ENCODE data around the gene ASIP.
"Not testable (repeated sequence)": the region's sequence is repeated elsewhere in the genome, so short reads cannot be mapped to it uniquely, and the experiment has no call there.

ASIP gene, protein sequence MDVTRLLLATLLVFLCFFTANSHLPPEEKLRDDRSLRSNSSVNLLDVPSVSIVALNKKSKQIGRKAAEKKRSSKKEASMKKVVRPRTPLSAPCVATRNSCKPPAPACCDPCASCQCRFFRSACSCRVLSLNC

DNA sequence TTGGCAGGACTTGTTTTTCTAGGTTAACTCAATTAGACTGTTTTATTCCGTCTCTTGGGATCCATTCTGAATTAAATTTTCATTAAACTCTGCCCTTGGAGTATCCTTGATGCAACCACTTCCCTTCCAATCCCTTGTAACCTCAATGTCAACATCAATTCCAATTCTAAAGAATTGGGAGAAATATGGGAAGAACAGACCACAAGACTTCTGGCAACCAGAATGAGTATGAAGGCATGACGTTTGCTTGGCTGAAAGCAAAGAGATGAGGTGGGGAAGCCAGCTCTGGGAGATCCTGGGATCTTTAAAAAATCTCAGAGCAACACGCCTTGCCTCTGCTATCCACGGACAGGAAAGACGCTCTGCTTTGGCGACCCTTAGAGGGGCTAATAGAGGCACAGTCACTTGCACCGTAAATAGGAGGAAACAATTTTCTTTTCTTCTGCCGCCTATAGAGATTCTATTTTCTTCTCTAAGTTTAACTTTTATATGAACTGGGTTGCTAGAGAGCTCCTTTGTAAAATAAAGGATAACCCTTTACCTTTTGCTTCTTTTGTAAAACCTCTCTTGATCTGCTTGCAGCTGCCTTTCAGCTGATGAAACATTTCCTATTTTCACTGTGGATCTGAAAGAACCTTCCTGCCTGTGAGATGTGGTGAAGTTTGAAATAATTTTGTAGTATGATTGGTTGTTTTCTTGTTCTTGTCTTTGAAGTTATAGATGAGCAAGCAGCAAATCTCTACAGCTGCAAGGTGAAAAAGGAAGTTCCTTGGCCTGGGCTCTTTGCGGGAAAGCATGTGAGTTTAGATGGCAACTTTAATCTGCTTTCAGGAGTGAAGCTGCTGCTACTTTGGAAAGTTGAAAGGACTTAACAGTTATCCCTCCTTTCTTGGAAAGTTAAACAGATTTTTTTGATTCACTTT is at the start of gene ASIP:
Gene ASIP (plus strand): TSS at position 731 of the 923 bp plus-strand sequence. CDS start 18,952 bp downstream, outside the sequence.
- no peak for FAIRE-seq

DNA sequence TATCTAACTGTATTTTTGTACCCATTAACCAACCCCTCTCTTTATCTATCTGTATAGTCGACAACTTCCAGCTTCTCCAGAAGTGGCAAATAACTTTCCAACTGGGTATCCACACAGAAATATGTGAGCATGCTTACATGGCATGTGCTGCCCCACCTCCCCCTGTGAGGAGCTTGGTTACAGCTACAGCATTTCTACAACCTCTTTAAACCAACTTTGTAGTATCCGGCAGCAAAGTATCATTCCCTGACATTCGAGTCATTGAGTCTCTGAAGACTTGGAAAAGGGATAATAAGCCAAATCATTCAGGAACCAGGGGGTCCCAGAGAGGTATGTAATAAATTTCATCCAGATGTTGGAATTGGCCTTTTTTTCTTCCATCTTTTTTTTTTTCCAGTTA is 48.2 kb upstream of the ASIP start:
- FAIRE-seq: no peak

DNA sequence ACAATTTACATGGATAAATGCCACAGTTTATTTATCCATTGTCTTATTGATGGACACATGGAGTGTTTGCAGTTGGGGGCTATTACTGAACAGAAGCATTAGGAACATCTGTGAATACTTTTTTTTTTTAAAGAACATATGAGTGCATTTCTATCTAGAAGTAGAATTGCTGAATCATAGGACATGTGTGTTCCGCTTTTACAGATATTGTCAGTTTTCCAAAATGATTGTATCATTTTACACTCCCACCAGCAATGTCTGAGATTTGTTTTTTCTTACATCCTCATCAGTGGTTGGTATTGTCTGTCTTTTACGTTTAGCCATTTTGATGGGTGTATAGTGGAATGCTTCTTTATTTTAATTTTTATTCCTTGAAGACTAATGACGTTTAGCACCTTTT is 42.0 kb upstream of the ASIP start:
- FAIRE-seq: no peak

DNA sequence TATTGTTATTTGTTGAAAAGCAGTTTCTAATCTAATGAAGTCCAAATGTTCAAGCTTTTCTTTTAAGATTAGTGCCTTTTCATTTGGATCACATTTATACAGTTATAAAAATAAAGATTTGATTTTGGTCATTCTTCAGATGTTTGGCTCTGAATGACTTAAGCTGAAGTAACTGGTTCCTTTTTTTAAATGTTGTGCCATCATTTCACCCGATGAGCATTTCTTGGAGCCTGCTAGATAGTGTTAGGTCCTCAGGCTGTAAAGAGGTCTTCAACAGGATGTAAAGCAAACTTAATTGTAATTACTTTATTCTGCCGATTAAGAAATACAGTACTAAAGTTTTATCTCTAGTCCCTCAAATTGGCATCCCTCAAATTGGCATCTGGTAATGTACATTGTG is 41.2 kb upstream of the ASIP start:
- no peak for FAIRE-seq

DNA sequence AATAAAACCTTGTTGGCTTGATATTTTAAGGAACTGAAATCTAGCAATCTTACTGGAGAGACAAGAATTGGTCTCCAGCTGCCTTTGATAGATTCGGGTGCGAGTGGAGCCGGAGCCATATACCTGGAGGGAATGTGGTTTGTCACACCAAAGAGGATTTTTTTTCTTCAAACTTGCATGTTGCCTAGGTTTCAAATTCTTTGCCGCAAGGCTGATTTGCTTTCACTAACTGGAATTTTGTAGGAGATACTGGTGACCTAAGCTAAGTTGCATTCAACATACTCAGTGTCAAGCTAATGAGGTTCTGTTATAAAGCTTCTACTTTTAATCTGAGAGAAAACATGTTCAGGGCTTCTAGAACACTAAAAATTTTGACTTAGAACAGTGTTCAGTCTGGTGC is 39.7 kb upstream of the ASIP start:
- FAIRE-seq: no peak

DNA sequence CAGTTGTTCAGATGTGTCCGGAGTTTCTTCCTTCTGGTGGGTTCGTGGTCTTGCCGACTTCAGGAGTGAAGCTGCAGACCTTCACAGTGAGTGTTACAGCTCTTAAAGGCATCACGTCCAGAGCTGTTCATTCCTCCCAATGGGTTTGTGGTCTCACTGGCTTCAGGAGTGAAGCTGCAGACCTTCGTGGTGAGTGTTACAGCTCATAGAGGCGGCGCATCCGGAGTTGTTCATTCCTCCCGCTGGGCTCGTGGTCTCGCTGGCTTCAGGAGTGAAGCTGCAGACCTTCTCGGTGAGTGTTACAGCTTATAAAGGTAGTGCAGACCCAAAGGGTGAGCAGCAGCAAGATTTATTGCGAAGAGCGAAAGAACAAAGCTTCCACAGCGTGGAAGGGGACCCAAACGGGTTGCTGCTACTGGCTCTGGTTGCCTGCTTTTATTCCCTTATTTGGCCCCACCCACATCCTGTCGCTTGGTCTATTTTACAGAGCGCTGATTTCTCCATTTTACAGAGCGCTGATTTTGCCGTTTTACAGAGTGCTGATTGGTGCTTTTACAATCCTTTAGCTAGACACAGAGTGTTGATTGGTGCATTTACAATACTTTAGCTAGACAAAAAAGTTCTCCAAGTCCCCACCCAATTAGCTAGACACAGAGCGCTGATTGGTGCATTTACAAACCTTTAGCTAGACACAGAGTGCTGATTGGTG is 35.9 kb upstream of the ASIP start:
- FAIRE-seq: not testable (repeated sequence)

DNA sequence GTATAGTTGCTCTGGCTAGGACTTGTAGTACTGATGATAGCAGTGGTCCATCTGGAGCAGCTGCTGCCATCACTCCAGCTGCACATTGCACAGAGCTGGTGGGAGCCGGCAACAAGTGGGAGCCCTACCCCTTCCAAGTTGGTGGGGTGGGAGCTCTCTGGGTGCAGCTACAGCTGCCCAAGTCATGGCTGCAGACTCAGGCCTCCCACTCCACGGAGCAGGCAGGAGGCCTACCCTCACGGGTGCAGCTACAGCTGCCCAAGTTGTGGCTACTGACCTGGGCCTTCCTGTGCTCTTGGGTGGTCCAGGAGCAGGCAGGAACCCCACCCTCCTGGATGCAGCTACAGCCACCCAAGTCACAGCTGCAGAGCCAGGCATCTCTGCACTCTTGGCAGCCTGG is 32.1 kb upstream of the ASIP start:
- no peak for FAIRE-seq

DNA sequence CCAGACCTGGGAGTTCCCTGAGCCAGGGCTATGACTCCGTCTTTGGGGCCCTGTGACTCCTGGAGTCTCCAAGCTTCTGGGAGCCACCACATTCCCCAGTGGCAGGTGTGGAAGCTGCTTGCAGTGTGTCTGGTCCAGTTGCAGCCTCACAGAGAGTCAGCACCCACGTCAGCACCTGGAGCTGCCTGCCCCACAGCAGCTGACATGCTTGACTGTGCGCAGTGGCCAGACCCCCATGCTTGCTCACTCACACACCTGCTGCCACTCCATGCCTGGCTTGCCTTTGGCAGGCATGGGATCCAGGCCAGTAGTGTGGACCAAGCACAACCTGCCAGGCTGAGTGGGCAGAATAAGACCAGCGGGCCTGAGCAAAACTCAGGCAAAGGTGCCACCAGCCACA is 31.0 kb upstream of the ASIP start:
- FAIRE-seq: no peak

DNA sequence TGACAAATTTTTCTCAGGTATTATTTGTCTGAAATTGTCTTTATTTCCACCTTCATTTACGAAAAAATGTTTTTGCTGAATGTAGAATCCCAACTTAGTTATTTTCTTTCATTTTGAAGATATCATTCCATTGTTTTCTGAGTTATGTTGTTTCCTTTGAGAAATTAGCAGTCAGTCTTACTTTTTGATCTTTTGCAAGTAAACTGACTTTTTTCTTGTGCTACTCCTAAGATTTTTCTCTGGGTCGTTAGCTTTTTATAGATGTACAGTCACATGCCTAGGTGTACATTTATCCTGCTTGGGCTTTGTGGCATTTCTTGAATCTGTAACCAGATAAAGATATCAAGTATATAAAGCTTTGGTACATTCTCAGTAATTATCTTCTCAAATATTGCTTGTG is 29.6 kb upstream of the ASIP start:
- FAIRE-seq: no peak

DNA sequence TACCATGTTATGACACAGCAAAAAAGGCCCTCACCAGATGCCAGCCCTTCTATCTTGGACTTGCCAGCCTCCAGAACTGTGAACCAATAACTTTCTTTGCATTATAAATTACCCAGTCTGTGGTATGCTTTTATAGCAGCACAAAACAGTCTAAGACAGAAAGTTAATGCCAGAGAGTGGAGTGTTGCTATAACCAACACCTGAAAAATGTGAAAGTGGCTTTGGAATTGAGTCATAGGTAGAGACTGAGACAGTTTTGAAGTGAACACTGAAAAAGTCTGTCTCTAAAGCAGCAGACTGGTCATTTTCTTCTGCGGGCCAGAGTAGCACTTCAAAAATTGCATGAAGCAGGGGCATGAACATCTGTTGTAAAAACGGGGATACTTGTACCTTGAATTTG is 28.0 kb upstream of the ASIP start:
- no peak for FAIRE-seq

DNA sequence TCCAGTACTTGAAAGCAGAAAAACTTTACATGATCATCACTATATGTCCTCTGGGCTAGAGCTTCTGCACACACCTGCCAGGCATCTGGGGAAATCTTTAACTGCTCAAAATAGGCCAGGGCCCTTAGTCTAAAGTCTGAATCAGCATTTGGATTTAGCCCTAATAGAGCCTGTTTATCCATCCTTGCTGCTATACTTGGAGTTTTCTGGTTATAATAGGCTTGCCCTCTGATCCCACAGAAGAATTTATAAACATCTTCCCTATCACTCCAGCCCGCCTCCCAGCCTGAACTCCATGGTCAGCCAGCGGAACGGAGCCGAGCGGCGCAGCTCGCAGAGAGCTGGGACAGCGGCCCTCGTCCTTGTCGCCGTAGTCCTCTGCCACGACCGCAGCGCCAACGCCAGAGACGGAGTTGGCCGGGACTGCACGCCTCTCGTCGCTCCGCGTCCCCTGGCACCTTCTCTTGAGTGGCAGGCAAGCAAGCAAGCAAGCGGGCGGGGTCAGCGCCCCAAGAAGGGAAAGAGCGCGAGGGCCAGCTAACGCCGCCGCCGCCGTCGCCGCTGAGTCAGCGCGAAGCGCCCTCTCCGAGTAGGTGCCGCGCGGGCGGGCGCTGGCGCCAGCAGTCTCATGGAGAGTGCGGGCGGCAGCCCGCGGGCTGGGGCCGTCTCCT is 25.4 kb upstream of the ASIP start:
- no peak for FAIRE-seq

DNA sequence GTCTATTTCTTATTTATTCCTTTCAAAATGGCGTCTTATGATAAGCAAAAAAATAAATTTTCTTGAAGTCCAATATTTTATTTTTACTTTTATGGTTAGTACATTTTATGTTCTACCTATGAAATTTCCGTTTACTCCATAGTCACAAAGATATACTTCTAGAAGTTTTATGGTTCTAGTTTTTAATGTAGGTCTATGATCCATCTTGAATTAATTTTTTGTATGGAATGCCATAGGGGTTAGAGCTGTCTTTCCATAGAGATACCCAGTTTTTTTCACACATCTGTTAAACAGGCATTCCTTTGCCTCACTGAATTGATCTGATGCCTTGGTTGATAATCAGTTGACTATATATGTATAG is 24.9 kb upstream of the ASIP start:
- FAIRE-seq: no peak

DNA sequence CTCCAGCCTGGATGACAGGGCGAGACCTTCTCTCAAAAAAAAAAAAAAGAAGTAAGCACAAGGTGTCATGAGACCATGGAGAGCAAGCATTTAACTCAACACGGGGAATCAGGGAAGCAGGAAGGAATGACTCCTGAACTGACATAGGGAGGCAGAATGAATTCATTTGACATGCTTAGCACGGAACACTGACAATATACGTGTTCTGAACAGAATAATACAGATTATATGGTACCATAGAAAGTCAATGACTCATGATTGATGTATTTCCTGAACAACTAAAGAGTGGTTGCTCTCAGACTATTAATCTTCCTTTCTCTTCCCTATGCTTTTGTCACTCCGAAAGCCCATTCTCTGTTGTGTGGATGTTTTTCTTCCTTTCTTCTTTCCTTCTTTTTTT is 20.7 kb upstream of the ASIP start:
- no peak for FAIRE-seq

DNA sequence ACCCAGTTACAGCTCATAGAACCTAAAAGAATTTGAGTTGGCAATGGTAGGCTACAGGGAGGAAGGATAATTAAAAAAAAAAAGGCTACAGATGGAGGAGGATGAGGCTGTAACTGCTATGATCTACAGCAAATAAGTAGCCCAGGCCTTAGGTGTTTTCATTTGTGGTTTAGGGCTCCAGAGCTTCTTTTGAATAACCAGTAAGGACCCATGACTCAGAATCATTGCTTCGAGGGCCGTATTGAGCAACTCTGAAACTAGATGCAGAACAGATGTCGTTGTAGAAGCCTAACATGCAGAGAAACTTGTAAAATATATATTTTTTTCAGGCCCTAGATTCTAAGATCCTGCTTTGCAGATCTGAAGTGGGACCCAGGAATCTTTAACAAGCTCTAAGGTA is 19.0 kb upstream of the ASIP start:
- FAIRE-seq: no peak

DNA sequence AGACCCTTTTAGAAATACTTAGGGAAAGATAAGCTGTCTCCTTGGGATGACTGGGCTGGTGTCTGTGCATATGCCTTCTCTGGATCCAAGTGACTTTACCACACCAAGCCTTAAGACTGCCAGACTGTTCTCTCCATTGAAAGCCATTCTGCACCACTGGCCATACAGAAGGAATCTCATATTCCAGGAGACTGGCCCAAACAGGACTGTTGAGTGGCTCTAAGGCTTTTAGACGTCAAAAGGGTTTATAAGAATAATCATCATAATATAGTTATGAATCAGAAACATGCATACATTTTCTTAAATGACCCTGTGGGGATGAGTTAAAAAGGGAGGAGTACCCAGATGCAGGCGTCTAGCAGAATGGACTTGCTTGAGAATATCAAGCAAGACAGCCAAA is 17.0 kb upstream of the ASIP start:
- FAIRE-seq: not testable (repeated sequence)

DNA sequence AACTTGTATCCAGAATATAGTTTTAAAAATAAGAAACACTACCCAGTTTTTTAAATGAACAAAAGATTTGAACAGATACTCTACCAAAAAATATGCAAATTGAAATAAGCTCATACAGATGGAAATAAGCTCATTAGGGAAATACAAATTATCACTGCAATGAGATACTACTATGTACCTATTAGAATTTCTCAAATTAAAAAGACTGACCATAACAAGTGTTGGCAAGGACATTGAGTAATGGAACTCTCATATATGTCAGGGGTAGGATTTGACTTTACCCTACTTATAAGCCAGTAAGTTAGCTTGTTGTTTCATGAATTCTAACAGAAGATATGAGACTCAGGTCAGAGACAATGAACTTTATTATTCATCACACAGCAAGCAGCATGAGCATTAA is 9.6 kb upstream of the ASIP start:
- no peak for FAIRE-seq

DNA sequence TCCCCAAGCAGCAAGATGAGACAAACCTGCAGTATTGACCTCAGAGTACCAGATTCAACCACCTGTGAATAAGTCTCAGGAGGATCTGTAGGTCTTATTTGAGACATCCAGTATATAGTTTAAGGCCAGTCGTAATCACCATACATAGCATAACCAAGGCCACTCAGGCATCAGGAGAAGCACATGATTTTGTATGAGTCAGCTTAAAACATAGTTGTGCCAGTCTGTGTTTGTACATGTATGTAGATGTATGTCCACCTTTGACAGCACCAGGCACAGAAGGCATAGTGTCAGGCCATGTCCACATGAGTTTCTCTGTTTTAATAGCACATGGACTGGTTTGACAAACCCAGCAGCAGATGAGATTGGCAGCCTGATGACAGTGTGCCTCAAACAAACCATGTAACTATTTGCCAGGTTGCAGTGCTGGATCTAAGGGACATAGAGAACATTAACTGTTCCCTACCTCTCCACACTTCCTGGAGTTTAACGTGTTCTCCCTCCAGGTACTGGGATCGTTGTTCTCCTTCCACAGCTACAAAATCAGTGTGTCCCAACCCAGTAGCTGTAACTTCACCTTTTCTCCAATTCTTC is 8.6 kb upstream of the ASIP start:
- no peak for FAIRE-seq

DNA sequence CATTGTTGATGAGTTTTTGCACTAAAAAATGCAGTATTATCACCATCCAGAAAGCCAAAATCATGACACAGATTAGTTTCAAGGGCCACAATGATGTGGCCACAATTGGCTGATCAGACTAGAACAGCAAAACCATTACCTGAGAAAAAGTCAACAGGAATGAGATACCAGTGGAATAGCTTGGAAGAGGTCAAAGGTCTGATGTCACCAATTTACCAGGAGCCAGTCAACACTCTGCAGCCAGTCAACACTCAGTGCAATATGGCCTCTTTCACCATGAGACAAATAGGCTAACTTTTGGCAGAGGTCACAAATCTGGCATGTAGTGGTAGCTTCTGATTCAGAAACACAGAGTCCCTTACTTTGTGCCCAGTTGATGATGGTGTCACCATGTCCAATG is 7.5 kb upstream of the ASIP start:
- FAIRE-seq: no peak

DNA sequence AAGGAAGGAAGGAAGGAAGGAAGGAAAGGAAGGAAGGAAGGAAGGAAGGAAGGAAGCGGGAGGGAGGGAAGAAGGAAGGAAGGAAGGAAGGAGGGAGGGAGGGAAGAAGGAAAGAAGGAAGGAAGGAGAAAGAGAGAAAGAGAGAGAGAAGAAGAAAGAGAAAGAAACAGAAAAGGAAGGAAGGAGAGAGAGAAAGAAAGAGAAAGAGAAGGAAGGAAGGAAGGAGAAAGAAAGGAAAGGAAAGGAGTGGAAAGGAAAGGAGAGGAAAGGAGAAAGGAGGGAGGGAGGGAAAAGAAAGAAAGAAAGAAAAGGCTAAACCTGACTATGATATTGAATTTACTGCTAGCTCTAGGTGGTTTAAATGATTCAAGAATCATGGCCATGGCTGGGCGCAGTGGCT is 5.3 kb upstream of the ASIP start:
- FAIRE-seq: no peak

DNA sequence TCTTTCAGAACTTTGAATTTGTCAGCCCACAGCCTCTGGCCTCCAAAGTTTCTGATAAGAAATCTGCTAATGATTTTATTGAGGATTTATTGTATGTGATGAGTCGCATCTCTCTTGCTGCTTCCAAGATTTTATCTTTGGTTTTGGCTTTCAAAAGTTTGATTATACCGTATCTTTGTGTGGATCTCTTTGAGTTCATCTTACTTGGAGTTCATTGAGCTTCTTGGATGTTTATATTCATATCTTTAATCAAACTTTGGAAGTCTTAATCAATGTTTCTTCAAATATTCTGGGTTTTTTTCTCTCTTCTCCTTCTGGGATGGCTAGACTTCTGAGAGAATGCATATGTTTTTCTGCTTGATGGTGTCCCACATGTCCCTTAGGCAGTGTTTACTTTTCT is 3.3 kb upstream of the ASIP start:
- no peak for FAIRE-seq

DNA sequence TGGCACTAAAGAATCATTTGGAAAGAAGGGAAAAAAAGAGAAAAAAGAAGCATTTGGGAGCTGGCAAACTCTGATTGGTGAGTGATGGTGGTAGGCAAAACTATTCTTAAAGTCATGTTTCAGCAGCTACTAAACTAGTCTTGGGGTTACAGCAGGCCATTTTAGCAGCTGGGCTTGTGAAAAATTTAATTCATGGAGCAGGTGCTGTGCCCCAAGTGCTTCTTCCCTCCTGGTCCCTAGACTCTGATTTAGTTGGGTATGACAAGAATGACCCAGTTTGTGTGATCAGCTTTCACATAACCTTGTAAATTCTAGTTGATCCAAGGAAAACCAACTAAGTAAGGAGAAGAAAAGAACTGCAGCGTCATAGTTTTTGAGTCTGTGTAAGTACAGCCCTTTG is 1.1 kb upstream of the ASIP start:
- no peak for FAIRE-seq

DNA sequence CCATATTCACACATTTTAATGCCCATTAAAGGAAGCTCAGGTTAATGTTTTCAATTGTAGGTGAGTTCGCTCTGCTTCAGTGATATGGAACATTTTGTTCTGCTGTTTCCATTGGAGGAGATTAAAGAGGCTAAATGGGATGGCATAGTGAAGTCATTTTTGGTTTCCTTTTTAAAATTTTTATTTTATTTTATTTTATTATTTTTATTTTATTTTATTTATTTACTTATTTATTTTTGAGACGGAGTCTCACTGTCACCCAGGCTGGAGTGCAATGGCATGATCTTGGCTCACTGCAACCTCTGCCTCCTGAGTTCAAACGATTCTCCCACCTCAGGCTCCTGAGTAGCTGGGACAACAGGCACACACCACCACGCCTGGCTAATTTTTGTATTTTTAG is 792 bp downstream of the ASIP start:
- not testable (repeated sequence) for FAIRE-seq

DNA sequence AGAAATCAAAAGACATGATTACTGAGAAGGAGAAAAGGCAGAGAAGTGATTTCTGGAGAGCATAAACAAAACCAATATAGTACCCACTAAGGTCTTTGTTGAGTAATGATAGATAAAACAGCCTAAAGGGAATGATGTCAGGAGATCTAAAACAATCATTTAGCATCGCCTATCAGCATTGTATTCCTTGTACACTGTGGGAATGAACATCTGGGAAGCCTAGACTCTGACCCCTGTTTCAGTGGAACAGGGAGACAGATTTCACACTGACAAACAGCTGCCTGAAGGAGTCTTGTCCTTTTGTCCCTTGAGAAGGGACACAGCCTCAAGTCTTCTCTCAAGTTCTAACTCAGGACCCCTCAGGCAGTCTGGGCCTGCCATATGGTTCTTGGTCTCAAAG is 1.7 kb downstream of the ASIP start:
- no peak for FAIRE-seq
